NT2/D1 (cell line): ENCODE data around the gene DHX58.

ENCODE experiments used
- DNase-seq: peaks from one replicate; pipeline ENCODE4 v3.0.0-alpha.2; 2011; ENCODE audit warnings: low read depth, low spot score
- H3K27me3 ChIP-seq: 2 replicates; pipeline ENCODE4 v1.6.0; 2011; ENCODE audit warnings: mild to moderate bottlenecking; ENCODE audit not compliant: insufficient read length, insufficient read depth
- H3K36me3 ChIP-seq: 2 replicates; pipeline ENCODE4 v1.6.1; 2011; ENCODE audit warnings: mild to moderate bottlenecking, low read length, mixed read lengths; ENCODE audit not compliant: insufficient read depth, insufficient read length
- H3K4me1 ChIP-seq: 2 replicates; pipeline ENCODE4 v1.5.1; 2011; ENCODE audit not compliant: insufficient read depth, insufficient read length
- H3K4me3 ChIP-seq: 2 replicates; pipeline ENCODE4 v1.5.1; 2011; ENCODE audit warnings: low read depth; ENCODE audit not compliant: insufficient read length
- H3K9ac ChIP-seq: 2 replicates; pipeline ENCODE4 v1.6.0; 2011; ENCODE audit warnings: low read depth; ENCODE audit not compliant: insufficient read length
- H3K9me3 ChIP-seq: 2 replicates; pipeline ENCODE4 v1.5.1; 2011; ENCODE audit warnings: mild to moderate bottlenecking, low read length; ENCODE audit not compliant: insufficient read depth
- SUZ12 ChIP-seq: IDR thresholded peaks from 2 replicates; pipeline ENCODE4 v1.6.1; 2011; ENCODE audit not compliant: insufficient read length, insufficient read depth; ENCODE audit errors: extremely low read depth
- YY1 ChIP-seq: IDR thresholded peaks from 2 replicates; pipeline ENCODE4 v1.6.1; 2011; ENCODE audit not compliant: insufficient read length, insufficient read depth
- ZNF274 ChIP-seq: IDR thresholded peaks from 2 replicates; pipeline ENCODE4 v1.6.1; 2011; ENCODE audit warnings: mild to moderate bottlenecking, low read depth, low read length

Gene DHX58

DNA sequence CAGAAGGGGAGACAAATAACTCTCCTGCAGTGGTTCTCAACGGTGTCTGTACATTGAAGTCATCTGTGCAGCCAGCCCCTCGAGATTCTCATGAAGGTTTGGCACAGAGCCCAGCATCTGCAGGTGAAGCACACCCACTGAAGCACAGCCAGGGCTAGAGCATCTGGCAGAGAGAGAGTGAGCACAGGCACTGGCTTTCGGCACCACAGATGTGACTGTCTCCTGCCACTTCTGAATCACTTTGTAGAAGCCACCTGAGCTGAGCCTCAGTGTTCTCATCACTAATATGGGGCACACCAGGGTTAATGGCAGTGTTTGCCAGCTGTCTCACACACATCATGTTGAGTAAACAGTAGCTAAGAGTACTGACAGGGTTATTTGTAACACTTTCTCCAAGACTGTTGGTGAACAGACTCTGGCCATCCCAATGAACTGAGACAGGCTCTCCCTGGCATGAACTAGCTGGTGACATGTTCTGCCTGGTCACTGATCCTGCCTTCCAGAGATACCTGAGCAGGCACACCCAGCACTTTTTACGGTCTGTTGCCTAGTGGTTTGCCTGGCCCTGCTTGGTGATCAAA lies 21.0 kb upstream of the DHX58 start:
- no peak for DNase-seq
- no peak for TF ChIP-seq SUZ12
- TF ChIP-seq ZNF274, result no peak
- TF ChIP-seq YY1, result no peak

DNA sequence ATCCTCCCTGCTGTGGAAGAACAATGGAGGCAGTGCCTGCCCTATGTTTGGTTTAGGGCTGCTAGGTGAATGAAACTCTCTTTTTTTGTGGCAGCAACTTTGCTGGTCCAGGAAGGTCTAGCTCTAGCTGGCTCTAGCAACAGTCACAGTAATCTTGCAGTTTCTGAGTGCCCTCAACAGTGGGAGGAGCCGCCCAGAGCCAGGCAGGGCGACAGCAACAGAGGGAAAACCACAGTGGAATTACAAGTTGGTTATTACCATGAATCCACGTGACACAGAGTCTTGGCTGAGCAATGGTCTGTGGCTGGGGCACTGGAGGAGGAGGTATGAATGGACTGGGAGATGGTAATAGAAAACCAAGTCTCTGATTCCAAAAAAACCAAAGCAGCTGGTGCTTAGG lies 20.4 kb upstream of the DHX58 start:
- TF ChIP-seq SUZ12 (no peak), ZNF274 (no peak), YY1 (no peak)
- Histone ChIP-seq H3K27me3 (no peaks in the 10 kb centered on the region), H3K4me3 (no peak overlapping the region), H3K9ac (no peak overlapping the region), H3K9me3 (no peaks in the 10 kb centered on the region), H3K36me3 (peaks cover 88% of the 10 kb centered on the region), H3K4me1 (peaks cover 11% of the 10 kb centered on the region)
- DNase-seq, result no peak

More for the DNA sequence above, 21.0 kb upstream of the DHX58 start:
- Histone ChIP-seq H3K4me1 (peaks cover 11% of the 10 kb centered on the region), H3K36me3 (peaks cover 88% of the 10 kb centered on the region), H3K9me3 (no peaks in the 10 kb centered on the region), H3K9ac (no peak overlapping the region), H3K4me3 (no peak overlapping the region), H3K27me3 (no peaks in the 10 kb centered on the region)

DNA sequence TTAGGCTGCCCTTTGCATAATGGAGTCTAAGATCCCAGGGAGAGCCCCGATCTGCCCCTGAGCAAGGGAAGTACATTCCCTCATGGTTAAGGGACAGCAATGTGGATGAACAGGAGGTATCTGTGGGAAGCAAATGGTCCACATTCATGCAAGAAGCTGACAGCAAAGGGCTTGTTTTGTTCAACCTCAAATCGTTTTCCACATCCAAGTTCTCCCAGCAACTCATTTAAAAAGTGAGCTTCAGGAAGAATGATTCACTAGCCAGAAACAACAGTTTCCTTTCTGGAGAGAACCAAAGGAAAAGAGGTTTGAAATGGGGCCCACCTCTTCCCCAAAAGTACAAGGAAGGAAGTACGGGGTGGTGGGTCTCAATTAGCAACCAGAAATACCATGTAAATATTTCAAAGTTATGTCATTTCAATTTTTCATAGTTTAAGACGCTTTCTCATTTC lies 19.5 kb upstream of the DHX58 start:
- H3K9ac ChIP-seq, result no peak overlapping the region
- H3K9me3 ChIP-seq, result no peaks in the 10 kb centered on the region
- peaks cover 96% of the 10 kb centered on the region for H3K36me3 ChIP-seq
- DNase-seq, result no peak
- TF ChIP-seq YY1 (no peak), ZNF274 (no peak), SUZ12 (no peak)
- H3K4me3 ChIP-seq, result no peak overlapping the region
- no peaks in the 10 kb centered on the region for H3K27me3 ChIP-seq
- H3K4me1 ChIP-seq, result peaks cover 11% of the 10 kb centered on the region

DNA sequence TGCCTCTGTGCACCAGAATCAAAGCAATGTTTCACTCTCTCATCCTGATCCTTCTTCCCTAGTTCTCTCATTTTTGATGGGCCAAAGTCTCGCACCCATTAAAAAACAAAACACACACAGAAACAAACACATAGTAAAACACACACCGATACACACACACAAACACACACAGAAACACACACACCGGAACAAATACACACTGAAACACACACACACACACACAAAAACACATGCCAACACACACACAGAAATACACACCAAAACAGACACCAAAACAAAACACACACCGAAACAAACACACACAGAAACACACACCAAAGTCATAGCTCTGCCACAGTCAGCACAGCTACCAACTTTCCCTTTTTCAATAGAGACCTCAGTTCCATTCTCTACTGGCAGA lies 18.7 kb upstream of the DHX58 start:
- Histone ChIP-seq H3K4me1 (peaks cover 9% of the 10 kb centered on the region), H3K9ac (no peak overlapping the region)

DNA sequence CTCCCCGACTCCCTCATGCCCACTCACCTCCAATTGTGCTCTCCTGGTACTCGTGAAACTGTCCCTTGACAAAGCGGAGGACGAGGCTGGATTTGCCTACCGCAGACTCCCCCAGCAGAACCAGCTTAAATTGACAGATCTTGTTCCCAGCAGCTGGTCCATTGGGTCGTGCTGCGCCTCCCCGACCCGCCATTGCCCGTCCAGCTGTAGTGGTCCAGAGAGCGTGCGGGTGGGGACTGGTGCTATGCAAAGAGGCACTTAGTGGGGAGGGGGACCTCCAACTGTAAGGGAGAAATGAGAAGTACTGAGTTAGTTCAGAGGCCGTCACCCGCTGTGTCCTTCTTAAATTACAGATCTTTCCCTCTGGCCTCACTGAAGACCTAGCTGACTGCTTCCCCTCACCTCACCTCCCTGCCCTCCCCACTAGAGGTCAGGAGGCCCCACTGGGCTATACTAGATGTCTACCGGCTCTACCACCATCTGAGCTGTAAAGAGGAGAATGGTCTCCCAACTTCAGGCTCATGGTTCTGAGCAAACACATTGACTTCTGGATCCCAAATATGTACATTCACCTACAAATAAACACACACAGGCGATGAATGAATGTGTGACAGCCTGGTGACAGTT lies 17.9 kb upstream of the DHX58 start:
- H3K9me3 ChIP-seq, result no peaks in the 10 kb centered on the region
- H3K9ac ChIP-seq, result no peak overlapping the region
- H3K27me3 ChIP-seq, result no peaks in the 10 kb centered on the region
- TF ChIP-seq ZNF274 (no peak), SUZ12 (no peak)
- peaks cover 95% of the 10 kb centered on the region for H3K36me3 ChIP-seq
- H3K4me3 ChIP-seq, result no peak overlapping the region
- DNase-seq, result no peak
- peaks cover 4% of the 10 kb centered on the region for H3K4me1 ChIP-seq

More for the DNA sequence above, 18.7 kb upstream of the DHX58 start:
- no peaks in the 10 kb centered on the region for H3K27me3 ChIP-seq
- peaks cover 95% of the 10 kb centered on the region for H3K36me3 ChIP-seq
- H3K9me3 ChIP-seq, result no peaks in the 10 kb centered on the region
- DNase-seq, result no peak
- no peak overlapping the region for H3K4me3 ChIP-seq
- TF ChIP-seq ZNF274, result no peak
- no peak for TF ChIP-seq YY1
- no peak for TF ChIP-seq SUZ12

DNA sequence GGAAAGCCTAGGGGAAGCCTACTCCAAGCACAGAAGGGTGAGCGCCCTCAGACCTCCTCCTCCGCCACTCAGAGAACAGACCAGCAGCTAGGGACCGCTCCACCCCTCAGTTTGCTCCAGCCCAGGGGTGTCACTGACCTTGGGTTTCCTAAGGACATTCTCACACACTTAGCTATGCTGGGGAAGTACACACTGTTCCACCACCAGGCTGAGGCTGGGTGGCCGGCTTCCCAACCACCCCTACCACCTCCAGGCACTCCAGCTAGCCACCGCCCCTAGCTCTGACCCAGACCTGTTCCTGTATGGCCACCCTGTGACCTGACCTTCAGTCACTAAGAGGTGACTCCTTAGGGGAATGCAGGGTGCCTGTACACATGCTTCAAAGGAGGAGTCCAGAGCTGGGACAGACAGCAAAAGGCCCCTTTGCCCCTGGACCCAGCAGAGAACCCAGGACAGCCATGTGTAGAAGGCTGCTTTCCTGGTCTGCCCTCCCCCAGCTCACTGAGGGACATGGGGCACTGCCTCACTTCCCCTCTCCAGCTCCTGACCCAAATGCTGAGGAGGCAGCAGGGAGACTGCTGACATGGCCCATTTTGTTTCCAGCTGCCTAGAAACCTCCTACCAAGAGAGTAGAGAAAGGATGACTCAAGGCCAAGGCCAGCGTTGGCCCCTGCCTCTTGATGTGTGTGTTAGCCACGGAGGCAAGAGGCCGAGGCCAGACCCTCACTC lies 16.8 kb upstream of the DHX58 start:
- H3K36me3 ChIP-seq, result peaks cover 96% of the 10 kb centered on the region
- TF ChIP-seq ZNF274 (no peak), YY1 (no peak), SUZ12 (no peak)
- no peaks in the 10 kb centered on the region for H3K27me3 ChIP-seq
- H3K4me3 ChIP-seq, result no peak overlapping the region
- DNase-seq, result no peak
- H3K9me3 ChIP-seq, result no peaks in the 10 kb centered on the region
- H3K4me1 ChIP-seq, result peaks cover 5% of the 10 kb centered on the region
- H3K9ac ChIP-seq, result no peak overlapping the region

DNA sequence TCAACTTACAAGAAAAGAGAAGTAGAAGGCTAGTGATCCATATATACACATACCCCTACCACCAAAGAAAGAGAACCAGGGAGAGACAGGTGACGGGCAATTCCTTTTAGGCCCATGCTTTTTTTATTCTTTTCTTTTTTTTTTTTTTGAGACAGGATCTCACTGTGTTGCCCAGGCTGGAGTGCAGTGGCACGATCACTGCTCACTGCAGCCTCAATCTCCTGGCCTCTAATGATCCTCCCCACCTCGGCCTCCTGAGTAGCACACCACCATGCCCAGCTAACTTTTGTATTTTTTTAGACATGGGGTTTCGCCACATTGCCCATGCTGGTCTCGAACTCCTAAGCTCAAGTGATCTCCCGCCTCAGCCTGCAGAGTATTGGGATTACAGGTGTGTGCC lies 14.9 kb upstream of the DHX58 start:
- no peak overlapping the region for H3K4me3 ChIP-seq
- H3K9me3 ChIP-seq, result no peaks in the 10 kb centered on the region
- DNase-seq, result no peak
- H3K9ac ChIP-seq, result no peak overlapping the region
- H3K4me1 ChIP-seq, result peaks cover 9% of the 10 kb centered on the region
- H3K36me3 ChIP-seq, result peaks cover 91% of the 10 kb centered on the region
- no peaks in the 10 kb centered on the region for H3K27me3 ChIP-seq
- TF ChIP-seq ZNF274 (no peak), SUZ12 (no peak), YY1 (no peak)
